Fibroblast of skin of right quadriceps (primary cell): Measurements from ENCODE around the gene PAGE5.

Source experiments
- DNase-seq: peaks from one replicate; pipeline ENCODE4 v3.0.0-alpha.2; 2013

The PAGE5 gene

GRCh38 chrX:55220119-55220794 lies at the start of gene PAGE5:
Gene PAGE5 (plus strand): TSS chrX:55220346. CDS start chrX:55221383, 1,037 bp downstream.
- no peak for DNase-seq

- DNase-seq, result no peak
Observed at GRCh38 chrX:55187281-55187680, 32.9 kb upstream of the PAGE5 start.

- no peak for DNase-seq
Observed at GRCh38 chrX:55196688-55197087, 23.5 kb upstream of the PAGE5 start.

GRCh38 chrX:55201930-55202579 lies 18.1 kb upstream of the PAGE5 start:
- no peak for DNase-seq

GRCh38 chrX:55206162-55206941 lies 13.8 kb upstream of the PAGE5 start:
- DNase-seq, result no peak

GRCh38 chrX:55210931-55211677 lies 9.0 kb upstream of the PAGE5 start:
- DNase-seq, result no peak

GRCh38 chrX:55213381-55213780 lies 6.8 kb upstream of the PAGE5 start:
- no peak for DNase-seq

GRCh38 chrX:55240788-55241340 lies 20.7 kb downstream of the PAGE5 start:
- DNase-seq, result no peak

GRCh38 chrX:55253528-55253927 lies 33.4 kb downstream of the PAGE5 start:
- no peak for DNase-seq

GRCh38 chrX:55260806-55261205 lies 40.7 kb downstream of the PAGE5 start:
- no peak for DNase-seq

- no peak for DNase-seq
Observed at GRCh38 chrX:55264816-55265215, 44.7 kb downstream of the PAGE5 start, which contains the start of gene PAGE3. Gene PAGE3 (minus strand): TSS chrX:55264916. CDS start chrX:55263903, 1,013 bp downstream.
